ENCODE data around the gene WNT8A.

The WNT8A gene

GRCh38 chr5:138109463-138110265 lies 25.8 kb downstream of the WNT8A start:
- Histone ChIP-seq H3K4me3 (ENCODE audit: low read depth, low read length) (no peak overlapping the region), H3K27me3 (replicated peaks) (no peaks in the 10 kb centered on the region), H3K27ac (no peak overlapping the region), H3K36me3 (replicated peaks) (no peaks in the 10 kb centered on the region)
- DNase-seq: peak; percentile 14
- TF ChIP-seq CTCF (IDR thresholded peaks at IDR 0.05; ENCODE audit: low read depth, low read length, missing control alignments): no peak
- in situ Hi-C loops (cut with HindIII; ENCODE audit: low pct_ligation_motif_present, low sequenced_read_pairs): no loop called here

GRCh38 chr5:138110266-138110963 lies 26.6 kb downstream of the WNT8A start:
- Histone ChIP-seq H3K27ac (no peak overlapping the region), H3K27me3 (replicated peaks) (no peaks in the 10 kb centered on the region), H3K36me3 (replicated peaks) (no peaks in the 10 kb centered on the region), H3K4me3 (ENCODE audit: low read depth, low read length) (no peak overlapping the region)
- in situ Hi-C loops (cut with HindIII; ENCODE audit: low pct_ligation_motif_present, low sequenced_read_pairs): no loop called here
- no peak for DNase-seq
- TF ChIP-seq CTCF (IDR thresholded peaks at IDR 0.05; ENCODE audit: low read depth, low read length, missing control alignments): no peak

GRCh38 chr5:138111181-138111580 lies 27.3 kb downstream of the WNT8A start:
- in situ Hi-C loops (cut with HindIII; ENCODE audit: low pct_ligation_motif_present, low sequenced_read_pairs): no loop called here
- Histone ChIP-seq H3K4me3 (ENCODE audit: low read depth, low read length) (no peak overlapping the region), H3K36me3 (replicated peaks) (no peaks in the 10 kb centered on the region), H3K27me3 (replicated peaks) (no peaks in the 10 kb centered on the region), H3K27ac (no peak overlapping the region)
- DNase-seq: no peak
- no peak for TF ChIP-seq CTCF (IDR thresholded peaks at IDR 0.05; ENCODE audit: low read depth, low read length, missing control alignments)

- DNase-seq: no peak
- H3K27me3 ChIP-seq (replicated peaks): no peaks in the 10 kb centered on the region
- no peak for TF ChIP-seq CTCF (IDR thresholded peaks at IDR 0.05; ENCODE audit: low read depth, low read length, missing control alignments)
- no peak overlapping the region for H3K27ac ChIP-seq
- in situ Hi-C loops (cut with HindIII; ENCODE audit: low pct_ligation_motif_present, low sequenced_read_pairs): no loop called here
- H3K4me3 ChIP-seq (ENCODE audit: low read depth, low read length): no peak overlapping the region
- no peaks in the 10 kb centered on the region for H3K36me3 ChIP-seq (replicated peaks)
Measured at GRCh38 chr5:138111937-138112336, 28.1 kb downstream of the WNT8A start.

GRCh38 chr5:138115254-138115653 lies 31.4 kb downstream of the WNT8A start:
- no peak overlapping the region for H3K27ac ChIP-seq
- no peak for TF ChIP-seq CTCF (IDR thresholded peaks at IDR 0.05; ENCODE audit: low read depth, low read length, missing control alignments)
- H3K36me3 ChIP-seq (replicated peaks): no peaks in the 10 kb centered on the region
- no peak overlapping the region for H3K4me3 ChIP-seq (ENCODE audit: low read depth, low read length)
- no peaks in the 10 kb centered on the region for H3K27me3 ChIP-seq (replicated peaks)
- in situ Hi-C loops (cut with HindIII; ENCODE audit: low pct_ligation_motif_present, low sequenced_read_pairs): no loop called here
- DNase-seq: no peak
